K562 (cell line): ENCODE measurements around the gene VPS26A. TPM values are rescaled to one million over a fixed set of nuclear protein-coding genes. Genes with fewer than 3 reads are reported as not detected.

Experiments used
- CSDE1 ChIP-seq, 2 experiments: fragments of 450-650 bp; IDR thresholded peaks; 2 replicates each; pipeline ENCODE4 v1.6.1; 2016; ENCODE audit warnings: mild to moderate bottlenecking in 1 of 2
- DMBX1 ChIP-seq: fragments of 250-450 bp; sonication (Bioruptor Pico); IDR thresholded peaks from 2 replicates; pipeline ENCODE4 v1.8.0; 2022; ENCODE audit warnings: inconsistent platforms, mild to moderate bottlenecking, moderate library complexity, borderline replicate concordance
- ELK3 ChIP-seq: fragments of 450-650 bp; formaldehyde crosslinking; IDR thresholded peaks from 2 replicates; pipeline ENCODE4 v1.4.0; 2020; ENCODE audit warnings: mild to moderate bottlenecking
- FOS ChIP-seq: IDR thresholded peaks from 3 replicates; pipeline ENCODE4 v1.6.1; 2011; ENCODE audit not compliant: insufficient read length; ENCODE audit errors: extremely low read depth
- HES1 ChIP-seq: fragments of 450-650 bp; IDR thresholded peaks from 2 replicates; pipeline ENCODE4 v1.6.1; 2016; ENCODE audit warnings: low read depth, mild to moderate bottlenecking, moderate library complexity
- KDM2B ChIP-seq: fragments of 250-450 bp; sonication (Bioruptor Pico); IDR thresholded peaks from 2 replicates; pipeline ENCODE4 v1.8.0; 2021; ENCODE audit warnings: mild to moderate bottlenecking, moderate library complexity
- PPARD ChIP-seq: fragments of 250-450 bp; sonication (Bioruptor Pico); IDR thresholded peaks from 2 replicates; pipeline ENCODE4 v1.8.0; 2022; ENCODE audit warnings: inconsistent platforms, mild to moderate bottlenecking, moderate library complexity
- SPI1 ChIP-seq: IDR thresholded peaks from 2 replicates; pipeline ENCODE4 v1.6.1; 2011; ENCODE audit warnings: low read depth, low read length, control low read depth, borderline replicate concordance
- SRSF3 ChIP-seq: fragments of 200-400 bp; formaldehyde crosslinking; IDR thresholded peaks from 2 replicates; pipeline ENCODE4 v1.6.1; 2016; ENCODE audit warnings: mild to moderate bottlenecking, low read length, moderate library complexity; ENCODE audit not compliant: insufficient read depth
- THAP7 ChIP-seq: fragments of 250-450 bp; sonication (Bioruptor Pico); IDR thresholded peaks from 2 replicates; pipeline ENCODE4 v1.5.0; 2021
- TRIM28 ChIP-seq: fragments of 450-650 bp; IDR thresholded peaks from 2 replicates; pipeline ENCODE4 v1.6.1; 2017
- ZBTB12 ChIP-seq: fragments of 250-450 bp; sonication (Bioruptor Pico); IDR thresholded peaks from 2 replicates; pipeline ENCODE4 v1.4.0; 2020
- ZEB2 ChIP-seq: fragments of 450-650 bp; IDR thresholded peaks from 2 replicates; pipeline ENCODE4 v1.6.1; 2016
- ZNF174 ChIP-seq: fragments of 250-450 bp; sonication (Bioruptor Pico); IDR thresholded peaks from 2 replicates; pipeline ENCODE4 v1.4.0; 2020; ENCODE audit warnings: mild to moderate bottlenecking
- ZNF584 ChIP-seq: fragments of 200-800 bp; sonication (Bioruptor generic); IDR thresholded peaks from 2 replicates; pipeline ENCODE4 v1.6.1; 2016; ENCODE audit warnings: low read depth, mild to moderate bottlenecking, missing genetic modification characterization, missing compliant biosample characterization
- ZZZ3 ChIP-seq: fragments of 450-650 bp; IDR thresholded peaks from 2 replicates; pipeline ENCODE4 v1.6.1; 2016; ENCODE audit warnings: antibody characterized with exemption, mild to moderate bottlenecking, moderate library complexity
- polyA plus RNA-seq, 8 experiments: library from polyadenylated mRNA; depleted of rRNA in 4 of 8; stranded (reverse) in 5 of 8; unstranded in 3 of 8; fragments of >200 nt; fragmentation: Nextera tagmentation in 2 of 8; fragmentation: Illumina TruSeq in 1 of 8; extraction: Ambion mirVana in 2 of 8; extraction: Trizol in 1 of 8; gene quantifications; 2 replicates each; pipeline versions ENCODE4 v1.2.1 to v1.2.3, GENCODE V29; 2011 to 2014; ENCODE audit warnings: inconsistent platforms in 1 of 8, missing spikeins in 1 of 8
- total RNA-seq, 7 experiments: library from RNA; depleted of rRNA in 6 of 7; stranded (reverse); fragments of >200 nt in 6 of 7; fragmentation: Illumina TruSeq in 2 of 7; extraction: Trizol in 2 of 7; gene quantifications; 2 replicates each; pipeline versions ENCODE4 v1.2.1 to v1.2.3, GENCODE V29; 2011 to 2021; ENCODE audit warnings: low replicate concordance in 1 of 7
- TF ChIP-seq, protein P1 (sequence below): fragments of 450-650 bp; IDR thresholded peaks from 2 replicates; pipeline ENCODE4 v1.6.1; 2017; ENCODE audit warnings: antibody characterized with exemption
- TF ChIP-seq, protein P2 (sequence below): fragments of 150-350 bp; IDR thresholded peaks from 2 replicates; pipeline ENCODE4 v1.6.1; 2014; ENCODE audit warnings: low read depth, mild to moderate bottlenecking, low read length, borderline replicate concordance

VPS26A gene
- total and polyA plus RNA-seq, 9 of the 15 experiments (the other 6 are each of a cell fraction or from before 2014, with no cell fraction given), result 47.1 to 137 (median 69.3) TPM

- TF ChIP-seq DMBX1 (CRISPR knock-in tag) (no peak; the same call in 1 of the 2 replicates), ELK3 (CRISPR knock-in tag) (no peak), ZBTB12 (CRISPR knock-in tag) (peak; percentile 85), SPI1 (no peak), ZNF584 (no peak), CSDE1 (IDR thresholded peaks at IDR 0.05) (no peak; a peak in 1 of 4 replicates), HES1 (peak; percentile 25; the same call in 1 of the 2 replicates), ZZZ3 (no peak), FOS (no peak), KDM2B (CRISPR knock-in tag) (no peak), PPARD (no peak), ZNF174 (0 out of 2 replicates have a peak, but pooled peaks have one; percentile 52), ZEB2 (peak; percentile 20; the same call in 1 of the 2 replicates), TRIM28 (no peak; the same call in 1 of the 2 replicates), THAP7 (no peak), SRSF3 (no peak)
- TF ChIP-seq, protein P1, sequence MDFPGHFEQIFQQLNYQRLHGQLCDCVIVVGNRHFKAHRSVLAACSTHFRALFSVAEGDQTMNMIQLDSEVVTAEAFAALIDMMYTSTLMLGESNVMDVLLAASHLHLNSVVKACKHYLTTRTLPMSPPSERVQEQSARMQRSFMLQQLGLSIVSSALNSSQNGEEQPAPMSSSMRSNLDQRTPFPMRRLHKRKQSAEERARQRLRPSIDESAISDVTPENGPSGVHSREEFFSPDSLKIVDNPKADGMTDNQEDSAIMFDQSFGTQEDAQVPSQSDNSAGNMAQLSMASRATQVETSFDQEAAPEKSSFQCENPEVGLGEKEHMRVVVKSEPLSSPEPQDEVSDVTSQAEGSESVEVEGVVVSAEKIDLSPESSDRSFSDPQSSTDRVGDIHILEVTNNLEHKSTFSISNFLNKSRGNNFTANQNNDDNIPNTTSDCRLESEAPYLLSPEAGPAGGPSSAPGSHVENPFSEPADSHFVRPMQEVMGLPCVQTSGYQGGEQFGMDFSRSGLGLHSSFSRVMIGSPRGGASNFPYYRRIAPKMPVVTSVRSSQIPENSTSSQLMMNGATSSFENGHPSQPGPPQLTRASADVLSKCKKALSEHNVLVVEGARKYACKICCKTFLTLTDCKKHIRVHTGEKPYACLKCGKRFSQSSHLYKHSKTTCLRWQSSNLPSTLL, result no peak
- TF ChIP-seq, protein P2, sequence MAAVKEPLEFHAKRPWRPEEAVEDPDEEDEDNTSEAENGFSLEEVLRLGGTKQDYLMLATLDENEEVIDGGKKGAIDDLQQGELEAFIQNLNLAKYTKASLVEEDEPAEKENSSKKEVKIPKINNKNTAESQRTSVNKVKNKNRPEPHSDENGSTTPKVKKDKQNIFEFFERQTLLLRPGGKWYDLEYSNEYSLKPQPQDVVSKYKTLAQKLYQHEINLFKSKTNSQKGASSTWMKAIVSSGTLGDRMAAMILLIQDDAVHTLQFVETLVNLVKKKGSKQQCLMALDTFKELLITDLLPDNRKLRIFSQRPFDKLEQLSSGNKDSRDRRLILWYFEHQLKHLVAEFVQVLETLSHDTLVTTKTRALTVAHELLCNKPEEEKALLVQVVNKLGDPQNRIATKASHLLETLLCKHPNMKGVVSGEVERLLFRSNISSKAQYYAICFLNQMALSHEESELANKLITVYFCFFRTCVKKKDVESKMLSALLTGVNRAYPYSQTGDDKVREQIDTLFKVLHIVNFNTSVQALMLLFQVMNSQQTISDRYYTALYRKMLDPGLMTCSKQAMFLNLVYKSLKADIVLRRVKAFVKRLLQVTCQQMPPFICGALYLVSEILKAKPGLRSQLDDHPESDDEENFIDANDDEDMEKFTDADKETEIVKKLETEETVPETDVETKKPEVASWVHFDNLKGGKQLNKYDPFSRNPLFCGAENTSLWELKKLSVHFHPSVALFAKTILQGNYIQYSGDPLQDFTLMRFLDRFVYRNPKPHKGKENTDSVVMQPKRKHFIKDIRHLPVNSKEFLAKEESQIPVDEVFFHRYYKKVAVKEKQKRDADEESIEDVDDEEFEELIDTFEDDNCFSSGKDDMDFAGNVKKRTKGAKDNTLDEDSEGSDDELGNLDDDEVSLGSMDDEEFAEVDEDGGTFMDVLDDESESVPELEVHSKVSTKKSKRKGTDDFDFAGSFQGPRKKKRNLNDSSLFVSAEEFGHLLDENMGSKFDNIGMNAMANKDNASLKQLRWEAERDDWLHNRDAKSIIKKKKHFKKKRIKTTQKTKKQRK, result no peak
Observed at GRCh38 chr10:69088801-69089501, 35.0 kb upstream of the VPS26A start (continued).
